SK-N-SH treated with all-trans-retinoic acid at 6 μM for 48 hours (cell line): ENCODE data around the gene NEK10.

Source experiments
- TCF4 ChIP-seq: fragments of 250-450 bp; sonication (Bioruptor Pico); IDR thresholded peaks from 2 replicates; pipeline ENCODE4 v1.8.0; 2021; ENCODE audit warnings: mild to moderate bottlenecking, moderate library complexity, borderline replicate concordance
- TF ChIP-seq, protein P1 (sequence below): fragments of 250-450 bp; sonication (Bioruptor Pico); IDR thresholded peaks from 2 replicates; pipeline ENCODE4 v1.5.1; 2021; ENCODE audit warnings: mild to moderate bottlenecking, moderate library complexity
- TF ChIP-seq, protein P2 (sequence below): fragments of 250-450 bp; sonication (Bioruptor Pico); IDR thresholded peaks from 2 replicates; pipeline ENCODE4 v1.8.0; 2020; ENCODE audit warnings: mild to moderate bottlenecking, moderate library complexity, borderline replicate concordance

DNA sequence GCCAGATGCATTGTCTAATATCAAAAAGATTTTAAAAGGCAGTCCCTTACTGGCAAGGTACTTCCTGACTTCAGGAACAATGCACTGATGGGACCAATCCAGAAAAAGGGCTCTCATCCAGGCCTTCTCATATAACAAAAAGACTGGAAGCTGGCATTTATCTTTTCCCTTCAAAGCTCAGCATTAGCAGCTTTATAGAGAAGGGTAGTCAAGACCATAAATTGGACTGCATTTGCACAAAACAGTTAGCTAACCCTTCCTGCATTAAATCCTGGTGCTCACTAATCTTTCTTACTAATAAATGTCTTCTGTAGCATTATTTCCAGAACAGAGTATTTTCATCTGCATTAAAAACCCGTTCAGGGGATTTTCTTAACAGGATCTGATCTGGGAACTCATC is 46.0 kb upstream of the NEK10 start:
- TF ChIP-seq, protein P1, sequence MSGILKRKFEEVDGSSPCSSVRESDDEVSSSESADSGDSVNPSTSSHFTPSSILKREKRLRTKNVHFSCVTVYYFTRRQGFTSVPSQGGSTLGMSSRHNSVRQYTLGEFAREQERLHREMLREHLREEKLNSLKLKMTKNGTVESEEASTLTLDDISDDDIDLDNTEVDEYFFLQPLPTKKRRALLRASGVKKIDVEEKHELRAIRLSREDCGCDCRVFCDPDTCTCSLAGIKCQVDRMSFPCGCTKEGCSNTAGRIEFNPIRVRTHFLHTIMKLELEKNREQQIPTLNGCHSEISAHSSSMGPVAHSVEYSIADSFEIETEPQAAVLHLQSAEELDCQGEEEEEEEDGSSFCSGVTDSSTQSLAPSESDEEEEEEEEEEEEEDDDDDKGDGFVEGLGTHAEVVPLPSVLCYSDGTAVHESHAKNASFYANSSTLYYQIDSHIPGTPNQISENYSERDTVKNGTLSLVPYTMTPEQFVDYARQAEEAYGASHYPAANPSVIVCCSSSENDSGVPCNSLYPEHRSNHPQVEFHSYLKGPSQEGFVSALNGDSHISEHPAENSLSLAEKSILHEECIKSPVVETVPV (CRISPR knock-in tag) = no peak
- TF ChIP-seq, protein P2, sequence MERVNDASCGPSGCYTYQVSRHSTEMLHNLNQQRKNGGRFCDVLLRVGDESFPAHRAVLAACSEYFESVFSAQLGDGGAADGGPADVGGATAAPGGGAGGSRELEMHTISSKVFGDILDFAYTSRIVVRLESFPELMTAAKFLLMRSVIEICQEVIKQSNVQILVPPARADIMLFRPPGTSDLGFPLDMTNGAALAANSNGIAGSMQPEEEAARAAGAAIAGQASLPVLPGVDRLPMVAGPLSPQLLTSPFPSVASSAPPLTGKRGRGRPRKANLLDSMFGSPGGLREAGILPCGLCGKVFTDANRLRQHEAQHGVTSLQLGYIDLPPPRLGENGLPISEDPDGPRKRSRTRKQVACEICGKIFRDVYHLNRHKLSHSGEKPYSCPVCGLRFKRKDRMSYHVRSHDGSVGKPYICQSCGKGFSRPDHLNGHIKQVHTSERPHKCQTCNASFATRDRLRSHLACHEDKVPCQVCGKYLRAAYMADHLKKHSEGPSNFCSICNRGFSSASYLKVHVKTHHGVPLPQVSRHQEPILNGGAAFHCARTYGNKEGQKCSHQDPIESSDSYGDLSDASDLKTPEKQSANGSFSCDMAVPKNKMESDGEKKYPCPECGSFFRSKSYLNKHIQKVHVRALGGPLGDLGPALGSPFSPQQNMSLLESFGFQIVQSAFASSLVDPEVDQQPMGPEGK (CRISPR knock-in tag) = no peak
- TF ChIP-seq TCF4 (CRISPR knock-in tag) = no peak
